Hypothalamus (tissue), 51 donors: ENCODE results near the gene CTCF.
A peak's percentile ranks its signal among the peaks of the same experiment; 100 is the strongest.
"Not testable (repeated sequence)": the region's sequence is repeated elsewhere in the genome, so short reads cannot be mapped to it uniquely, and the experiment has no call there.

Experiments
- DNase-seq, 51 donors: peaks; one replicate each; lab custom pipeline; 2025; lab: John Stamatoyannopoulos, UW

CTCF gene

GRCh38 chr16:67533024-67533560, 29.2 kb upstream of the CTCF start:
- DNase-seq = no peak

DNA sequence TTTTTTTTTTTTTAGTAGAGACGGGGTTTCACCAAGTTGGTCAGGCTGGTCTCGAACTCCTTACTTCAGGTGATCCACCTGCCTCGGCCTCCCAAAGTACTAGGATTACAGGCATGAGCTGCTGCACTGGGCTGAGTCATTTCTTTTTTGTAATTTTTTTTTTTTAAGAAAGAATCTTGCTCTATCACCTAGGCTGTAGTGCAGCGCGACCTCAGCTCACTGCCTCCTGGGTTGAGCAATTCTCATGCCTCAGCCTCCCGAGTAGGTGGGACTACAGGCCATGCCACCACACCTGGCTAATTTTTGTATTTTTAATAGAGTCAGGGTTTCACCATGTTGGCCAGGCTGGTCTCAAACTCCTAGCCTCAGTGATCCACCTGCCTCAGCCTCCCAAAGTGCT, 28.3 kb upstream of the CTCF start:
- DNase-seq = not testable (repeated sequence)

DNA sequence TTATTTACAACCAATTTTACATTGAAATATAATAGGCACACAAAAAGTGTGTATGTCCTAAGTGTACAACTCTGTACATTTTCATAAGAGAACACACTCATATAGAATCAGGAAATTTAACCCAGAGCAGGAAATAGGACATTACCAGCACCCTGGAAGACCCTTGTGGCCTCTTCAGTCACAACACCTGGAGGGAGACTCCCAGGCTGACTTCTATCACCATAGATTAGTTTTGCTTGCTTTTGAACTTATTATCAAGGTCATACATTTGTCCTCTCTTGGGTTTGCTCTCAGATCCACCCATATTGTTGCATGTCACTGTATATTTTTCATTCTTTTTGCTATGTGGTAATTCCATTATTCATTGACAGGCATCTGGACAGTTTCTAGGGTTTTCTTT, 27.9 kb upstream of the CTCF start:
- no peak for DNase-seq

DNA sequence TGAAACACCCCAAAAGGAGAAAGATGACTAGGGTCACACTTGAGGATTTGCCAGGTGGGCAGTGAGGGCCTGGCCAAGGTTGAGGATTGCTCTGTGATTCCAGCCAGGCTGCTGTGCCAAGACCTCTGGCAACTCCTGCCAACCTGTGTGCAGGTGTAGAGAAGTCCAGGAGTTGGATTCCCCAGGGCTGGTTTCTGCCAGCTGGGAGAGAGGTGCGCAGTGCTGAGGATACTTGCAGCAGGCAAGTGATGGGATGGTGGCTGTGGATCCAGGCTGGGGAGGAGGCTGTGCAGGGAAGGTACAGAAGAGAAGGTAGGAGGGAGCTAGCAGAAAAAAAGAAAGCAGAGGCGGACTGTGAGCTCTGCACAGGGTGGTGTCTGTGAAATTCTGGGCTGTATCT, 27.1 kb upstream of the CTCF start:
- peak in 1 of 51 donors; percentile 22 for DNase-seq

- peak in 23 of 51 donors; percentile 6 to 63 (median 30) for DNase-seq
Measured at GRCh38 chr16:67537270-67537635, 25.1 kb upstream of the CTCF start.

GRCh38 chr16:67537636-67538591, 24.4 kb upstream of the CTCF start:
- peak in 22 of 51 donors; percentile 13 to 61 (median 35) for DNase-seq

GRCh38 chr16:67538666-67539101, 23.6 kb upstream of the CTCF start:
- no peak for DNase-seq

DNA sequence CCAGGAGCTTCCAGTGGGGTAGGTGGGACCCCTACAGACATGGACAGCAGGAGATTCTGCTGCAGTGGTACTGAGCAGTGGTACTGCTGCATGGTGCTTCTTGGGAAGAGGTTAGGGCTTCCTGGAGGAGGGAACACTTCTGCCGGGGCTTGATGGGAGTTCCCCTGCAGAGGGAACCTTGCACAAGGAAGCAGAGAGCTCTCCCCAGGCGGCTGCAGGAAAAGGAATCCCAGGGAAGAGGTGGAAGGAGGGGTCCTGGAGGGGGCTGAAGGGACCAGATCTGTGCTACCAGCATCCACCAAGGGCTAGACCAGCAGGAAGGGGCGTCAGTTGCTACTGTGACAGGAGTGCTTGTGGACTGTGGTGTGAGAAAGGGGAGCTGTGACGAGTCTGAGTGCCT, 23.1 kb upstream of the CTCF start:
- DNase-seq = no peak

- no peak for DNase-seq
Measured at GRCh38 chr16:67539691-67540635, 22.4 kb upstream of the CTCF start.

DNA sequence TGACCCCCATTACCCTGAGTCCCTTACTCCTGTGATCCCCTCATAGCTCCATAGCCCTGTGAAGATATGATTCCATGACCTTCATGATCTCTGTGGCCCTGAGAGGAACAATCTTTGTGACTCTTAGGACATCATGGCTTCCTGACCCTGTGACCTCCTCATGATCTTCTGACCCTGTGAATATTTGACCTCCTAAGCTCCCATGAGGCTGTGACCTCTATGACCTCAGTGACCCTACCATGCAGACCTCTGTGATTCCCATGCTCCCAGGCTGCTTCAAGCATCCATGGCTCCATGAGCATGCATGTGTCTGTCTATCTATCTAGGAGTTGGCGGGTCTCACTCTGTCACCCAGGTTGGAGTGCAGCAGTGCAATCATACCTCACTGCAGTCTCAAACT, 21.6 kb upstream of the CTCF start:
- no peak for DNase-seq

GRCh38 chr16:67541391-67542263, 20.7 kb upstream of the CTCF start:
- DNase-seq = no peak

DNA sequence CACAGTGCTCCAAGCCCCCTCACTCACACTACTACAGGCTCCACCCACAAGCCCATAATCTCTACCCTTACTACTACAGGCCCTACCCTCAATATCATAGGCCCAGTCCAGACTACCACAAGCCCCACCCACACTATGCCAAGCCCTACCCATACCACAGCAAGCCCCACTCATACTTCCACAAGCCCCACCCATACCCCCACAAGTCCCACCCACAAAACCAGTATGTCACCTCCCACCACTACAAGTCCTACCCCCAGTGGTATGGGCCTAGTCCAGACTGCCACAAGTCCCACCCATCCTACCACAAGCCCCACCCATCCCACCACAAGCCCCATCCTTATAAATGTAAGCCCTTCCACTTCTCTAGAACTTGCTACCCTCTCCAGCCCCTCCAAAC, 19.9 kb upstream of the CTCF start:
- no peak for DNase-seq

- DNase-seq = no peak
Measured at GRCh38 chr16:67543036-67543435, 19.3 kb upstream of the CTCF start.

DNA sequence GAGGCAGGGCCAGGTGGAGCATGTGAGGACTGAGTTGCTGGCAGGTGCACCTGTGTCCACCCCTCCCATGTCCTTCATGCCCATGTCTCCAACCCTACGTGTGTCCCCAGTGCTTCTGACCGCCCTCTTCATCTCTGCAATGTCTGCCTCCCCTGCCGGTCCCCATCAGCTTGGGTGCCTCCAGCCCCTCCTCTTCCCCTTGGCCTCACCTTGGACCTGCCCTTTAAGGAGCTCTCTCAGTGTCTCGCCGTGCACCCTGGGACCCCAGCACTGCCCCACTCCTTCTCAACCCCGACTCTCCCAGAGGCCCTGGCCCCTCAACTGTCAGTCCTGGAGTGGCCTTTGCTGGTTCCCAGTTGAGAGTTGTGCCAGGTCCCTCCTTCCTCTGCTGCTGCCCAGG, 18.7 kb upstream of the CTCF start:
- DNase-seq = no peak

DNA sequence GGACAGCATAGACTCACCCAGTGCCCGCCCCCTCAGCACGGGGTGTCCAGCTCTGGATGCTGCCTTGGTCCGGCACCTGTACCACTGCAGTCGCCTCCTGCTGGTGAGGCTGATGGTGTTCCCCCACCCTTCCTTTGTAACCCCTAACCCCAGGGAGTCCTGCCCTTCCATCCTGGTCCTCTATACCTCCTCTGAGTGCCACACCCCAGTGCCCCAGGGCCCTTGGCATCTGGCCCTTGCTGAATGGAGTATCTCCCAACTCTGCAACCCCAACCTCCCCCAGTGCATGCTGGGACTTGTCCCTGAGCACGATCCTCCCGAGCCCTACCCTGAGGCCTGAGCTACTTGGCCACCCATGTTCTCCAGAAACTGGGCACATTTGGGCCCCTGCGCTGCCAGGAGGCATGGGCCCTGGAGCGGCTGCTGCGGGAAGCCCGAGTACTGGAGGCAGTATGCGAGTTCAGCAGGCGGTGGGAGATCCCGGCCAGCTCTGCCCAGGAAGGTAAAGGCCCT, 17.9 kb upstream of the CTCF start:
- DNase-seq = no peak

DNA sequence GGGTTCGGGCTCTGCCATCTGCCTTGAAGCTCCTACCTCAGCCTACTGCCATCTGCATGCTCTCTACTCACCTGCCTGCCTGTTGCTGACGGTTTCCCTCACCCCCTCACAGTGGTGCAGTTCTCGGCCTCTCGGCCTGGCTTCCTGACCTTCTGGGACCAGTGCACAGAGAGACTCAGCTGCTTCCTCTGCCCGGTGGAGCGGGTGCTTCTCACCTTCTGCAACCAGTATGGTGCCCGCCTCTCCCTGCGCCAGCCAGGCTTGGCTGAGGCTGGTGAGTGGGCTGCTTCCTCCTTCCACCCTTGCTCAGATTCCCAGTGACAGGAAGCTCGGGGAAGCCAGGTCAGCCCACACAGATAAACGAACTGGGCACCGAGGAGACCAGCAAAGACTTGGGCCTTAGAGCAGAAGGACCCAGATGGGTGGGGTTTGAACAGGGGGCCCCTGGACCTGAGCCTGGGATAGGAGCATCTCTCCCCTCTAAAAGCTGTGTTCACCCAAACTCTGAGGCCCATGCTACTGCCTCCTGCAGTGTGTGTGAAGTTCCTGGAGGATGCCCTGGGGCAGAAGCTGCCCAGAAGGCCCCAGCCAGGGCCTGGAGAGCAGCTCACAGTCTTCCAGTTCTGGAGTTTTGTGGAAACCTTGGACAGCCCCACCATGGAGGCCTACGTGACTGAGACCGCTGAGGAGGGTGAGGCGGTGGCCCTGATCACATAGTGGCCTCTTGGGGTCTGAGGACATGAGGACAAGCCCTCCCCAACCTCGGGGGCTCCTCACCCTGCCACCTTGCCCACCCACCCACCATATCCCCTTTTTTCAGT, 17.3 kb upstream of the CTCF start:
- DNase-seq = no peak

DNA sequence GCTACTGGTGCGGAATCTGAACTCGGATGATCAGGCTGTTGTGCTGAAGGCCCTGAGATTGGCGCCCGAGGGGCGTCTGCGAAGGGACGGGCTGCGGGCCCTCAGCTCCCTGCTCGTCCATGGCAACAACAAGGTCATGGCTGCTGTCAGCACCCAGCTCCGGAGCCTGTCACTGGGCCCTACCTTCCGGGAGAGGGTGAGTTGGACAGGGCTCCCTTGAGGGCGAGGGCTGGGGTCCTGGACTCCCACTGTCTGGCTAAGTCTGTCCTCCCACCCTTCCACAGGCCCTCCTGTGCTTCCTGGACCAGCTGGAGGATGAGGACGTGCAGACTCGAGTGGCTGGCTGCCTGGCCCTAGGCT, 16.7 kb upstream of the CTCF start:
- DNase-seq = no peak

DNA sequence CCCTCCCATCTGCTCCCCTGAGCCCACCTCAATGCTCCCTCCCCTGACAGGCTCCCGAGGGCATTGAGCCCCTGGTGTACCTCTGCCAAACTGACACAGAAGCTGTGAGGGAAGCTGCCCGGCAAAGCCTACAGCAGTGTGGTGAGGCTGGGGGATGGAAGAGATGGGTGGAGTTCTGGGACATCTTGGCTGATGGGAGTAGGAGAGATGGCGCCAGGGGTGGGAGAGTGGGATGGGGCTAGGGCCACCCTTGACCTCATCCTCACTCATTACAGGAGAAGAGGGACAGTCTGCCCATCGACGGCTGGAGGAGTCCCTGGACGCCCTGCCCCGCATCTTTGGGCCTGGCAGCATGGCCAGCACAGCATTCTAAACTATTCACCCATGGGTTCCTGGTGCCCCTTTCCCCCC, 16.2 kb upstream of the CTCF start:
- no peak for DNase-seq
